ENCODE results near the gene NTM. TPM values are rescaled to one million over a fixed set of nuclear protein-coding genes. Genes with fewer than 3 reads are reported as not detected.

NTM gene
- total and polyA plus RNA-seq, 2 donors (not counting 3 experiments of a cell fraction or from before 2014, with no cell fraction given): 1.00 to 1.1 TPM

- Histone ChIP-seq H3K4me1 (ENCODE audit: control insufficient read depth, extremely low read depth, insufficient read depth, low read length) (no peaks in the 10 kb centered on the region), H3K4me2 (ENCODE audit: insufficient read depth, low read length) (no peak overlapping the region), H3K36me3 (ENCODE audit: control insufficient read depth in 2 of 2, extremely low read depth in 1 of 2, insufficient read depth in 2 of 2, low read length in 2 of 2) (no peaks in the 10 kb centered on the region), H4K20me1 (replicated peaks; ENCODE audit: control insufficient read depth, extremely low read depth, insufficient read depth, low read length) (no peaks in the 10 kb centered on the region), H3K9me3 (replicated peaks; ENCODE audit: control insufficient read depth, insufficient read depth, low read length) (no peaks in the 10 kb centered on the region), H3K9ac (replicated peaks; ENCODE audit: extremely low read depth, insufficient read depth, low read length) (no peak overlapping the region), H2AFZ (ENCODE audit: low read depth, low read length) (no peak overlapping the region), H3K79me2 (ENCODE audit: control insufficient read depth, insufficient read depth, low read length) (no peaks in the 10 kb centered on the region), H3K27me3 (ENCODE audit: control insufficient read depth in 2 of 2, insufficient read depth in 2 of 2, low read length in 2 of 2) (no peaks in the 10 kb centered on the region), H3K9me1 (replicated peaks; ENCODE audit: control insufficient read depth, extremely low read depth, insufficient read depth, low read length) (no peaks in the 10 kb centered on the region), H3K4me3 (replicated peaks in 1 of 3; ENCODE audit: insufficient read depth in 1 of 3, low read depth in 1 of 3, low read length in 3 of 3) (no peak overlapping the region), H3K27ac (ENCODE audit: insufficient read depth, low read depth, low read length) (no peak overlapping the region)
- ChIA-PET CTCF (interaction anchor here (0.9 to 1.1 kb wide), 2 partner anchors 9 to 296 kb away, joined by 3 read pairs; no protein-coding TSS in a partner anchor), POLR2A (no interaction called here)
- dilution Hi-C loops (cut with MboI; ENCODE audit: extremely low pct_ligation_motif_present, low sequenced_read_pairs): no loop called here
- no peak for TF ChIP-seq POLR2AphosphoS5 (IDR thresholded peaks at IDR 0.05; ENCODE audit: insufficient read depth, low read depth, low read length)
- no peak for TF ChIP-seq MYC (IDR thresholded peaks at IDR 0.05; ENCODE audit: low read depth, low read length)
- no peak for TF ChIP-seq FOS (IDR thresholded peaks at IDR 0.05; ENCODE audit: borderline replicate concordance, insufficient read depth, low read length)
- no peak for TF ChIP-seq CTCF (IDR thresholded peaks at IDR 0.05; ENCODE audit: extremely low read depth in 1 of 2, insufficient read depth in 1 of 2, low read depth in 1 of 2, low read length in 2 of 2)
- no peak for TF ChIP-seq POLR2A (IDR thresholded peaks at IDR 0.05; ENCODE audit: low read depth, low read length)
- TF ChIP-seq GATA2 (IDR thresholded peaks at IDR 0.05; ENCODE audit: insufficient read depth, insufficient read length, low read depth, low read length): no peak
- TF ChIP-seq JUN (IDR thresholded peaks at IDR 0.05; ENCODE audit: borderline replicate concordance, insufficient read depth, insufficient read length, low read depth): no peak
- TF ChIP-seq MAX (IDR thresholded peaks at IDR 0.05; ENCODE audit: insufficient read depth, insufficient read length): no peak
- TF ChIP-seq EZH2 (IDR thresholded peaks at IDR 0.05; ENCODE audit: borderline replicate concordance, low read depth, low read length, severe bottlenecking): no peak
- intact Hi-C loops (cut with micrococcal nuclease): no loop called here
- DNase-seq (ENCODE audit: low read depth, low spot score): no peak
- no peak for FAIRE-seq
- no TSS peak for BruUV-seq (replicated peaks)
These were observed 674.7 kb downstream of the NTM start for GRCh38 chr11:132045107-132045506.

Measured in endothelial cell of umbilical vein (primary cell).